Measurements from ENCODE around the gene CRYZL1. TPM values are rescaled to one million over a fixed set of nuclear protein-coding genes. Genes with fewer than 3 reads are reported as not detected.
A peak's percentile ranks its signal among the peaks of the same experiment; 100 is the strongest.

Gene CRYZL1
- total and polyA plus RNA-seq, 10 donors: 21.7 to 54.9 (median 33.6) TPM

DNA sequence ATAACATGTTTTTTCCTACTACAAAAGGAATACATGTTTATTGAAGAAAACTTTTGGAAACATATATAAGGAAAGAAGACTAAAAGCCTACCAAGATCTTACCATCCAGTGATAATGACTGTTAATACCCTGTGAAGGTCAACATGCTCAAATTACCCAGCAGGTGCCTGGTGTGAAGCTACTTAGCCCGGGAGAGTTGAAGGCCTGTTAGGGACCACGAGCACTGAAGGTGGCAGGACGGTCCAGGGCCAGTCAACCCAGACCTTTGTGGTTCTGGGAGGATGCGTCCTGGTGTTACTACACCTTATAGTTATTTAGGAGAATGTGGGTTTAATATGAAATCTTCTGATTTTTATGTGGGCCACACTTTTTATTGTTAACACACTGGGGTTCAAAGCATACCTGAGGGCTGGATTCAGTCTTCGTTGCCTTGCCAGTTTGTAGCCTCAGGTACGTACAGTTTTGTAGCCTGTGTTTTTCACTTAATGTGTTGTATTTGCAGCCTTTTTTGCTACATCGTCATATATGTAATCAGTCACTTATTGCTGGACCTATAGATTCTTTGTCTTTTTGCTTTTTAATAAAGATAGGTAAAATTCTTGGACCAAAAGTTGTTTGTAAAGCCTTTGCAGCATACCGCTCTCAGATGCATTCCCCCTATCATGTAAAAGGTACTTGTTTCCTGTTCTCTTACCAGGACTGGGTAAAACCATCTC lies 10.6 kb upstream of the CRYZL1 start:
- TF ChIP-seq POLR2AphosphoS5 (IDR thresholded peaks at IDR 0.05) (no peak), POLR2A (IDR thresholded peaks at IDR 0.05) (no peak)
- TF ChIP-seq, protein P1, sequence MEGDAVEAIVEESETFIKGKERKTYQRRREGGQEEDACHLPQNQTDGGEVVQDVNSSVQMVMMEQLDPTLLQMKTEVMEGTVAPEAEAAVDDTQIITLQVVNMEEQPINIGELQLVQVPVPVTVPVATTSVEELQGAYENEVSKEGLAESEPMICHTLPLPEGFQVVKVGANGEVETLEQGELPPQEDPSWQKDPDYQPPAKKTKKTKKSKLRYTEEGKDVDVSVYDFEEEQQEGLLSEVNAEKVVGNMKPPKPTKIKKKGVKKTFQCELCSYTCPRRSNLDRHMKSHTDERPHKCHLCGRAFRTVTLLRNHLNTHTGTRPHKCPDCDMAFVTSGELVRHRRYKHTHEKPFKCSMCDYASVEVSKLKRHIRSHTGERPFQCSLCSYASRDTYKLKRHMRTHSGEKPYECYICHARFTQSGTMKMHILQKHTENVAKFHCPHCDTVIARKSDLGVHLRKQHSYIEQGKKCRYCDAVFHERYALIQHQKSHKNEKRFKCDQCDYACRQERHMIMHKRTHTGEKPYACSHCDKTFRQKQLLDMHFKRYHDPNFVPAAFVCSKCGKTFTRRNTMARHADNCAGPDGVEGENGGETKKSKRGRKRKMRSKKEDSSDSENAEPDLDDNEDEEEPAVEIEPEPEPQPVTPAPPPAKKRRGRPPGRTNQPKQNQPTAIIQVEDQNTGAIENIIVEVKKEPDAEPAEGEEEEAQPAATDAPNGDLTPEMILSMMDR (IDR thresholded peaks at IDR 0.05 in 8 of 11, conservative IDR thresholded peaks at IDR 0.05 in 3 of 11): no peak
- no peaks in the 10 kb centered on the region for H3K36me3 ChIP-seq
- H3K9me3 ChIP-seq: no peaks in the 10 kb centered on the region
- intact Hi-C loops (cut with DNase I; ENCODE audit: low total_unique reads): no loop called here
- WGBS, 5 donors: 86 to 92% (median 87%) methylated on average over 8 of the region's 8 CpGs
- DNase-seq: no peak
- H3K27me3 ChIP-seq (replicated peaks in 1 of 7): no peaks in the 10 kb centered on the region
- no peak overlapping the region for H3K4me3 ChIP-seq
- peak overlapping the region in 3 of 8 donors; percentile 4 to 35 (median 16) for H3K27ac ChIP-seq
- peaks cover 14 to 67% (median 44%) of the 10 kb centered on the region in 6 donors for H3K4me1 ChIP-seq

DNA sequence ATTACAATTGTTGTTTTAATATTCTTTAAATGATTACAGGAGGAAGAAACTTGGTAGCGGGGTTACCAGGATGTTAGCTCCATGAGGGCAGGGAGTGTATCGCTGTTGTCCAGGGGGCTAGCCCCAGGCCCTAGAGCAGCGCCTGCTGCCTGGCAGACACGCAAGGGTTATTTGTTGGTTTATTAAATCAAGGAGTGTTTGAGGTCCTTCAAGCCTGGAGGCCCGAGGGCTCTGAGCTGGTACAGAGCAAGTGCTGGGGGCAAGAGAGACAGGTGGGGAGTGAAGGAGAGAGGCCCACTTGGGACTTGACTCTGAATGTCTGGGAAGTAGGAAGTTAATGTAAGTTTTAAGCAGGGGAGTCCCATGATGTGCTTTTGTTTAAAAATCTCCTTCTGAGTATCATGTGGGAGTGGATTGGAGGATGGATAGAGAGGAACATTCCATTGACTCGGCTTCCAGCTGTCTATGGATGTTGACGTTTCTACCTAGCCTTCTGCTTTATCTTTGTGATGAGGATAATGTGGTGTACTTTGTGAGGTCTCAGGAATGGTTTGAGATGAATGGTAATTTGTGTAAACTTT lies 9.5 kb upstream of the CRYZL1 start:
- no peak for TF ChIP-seq POLR2A (IDR thresholded peaks at IDR 0.05)
- no peak for TF ChIP-seq POLR2AphosphoS5 (IDR thresholded peaks at IDR 0.05)
- TF ChIP-seq, protein P1 (IDR thresholded peaks at IDR 0.05 in 8 of 11, conservative IDR thresholded peaks at IDR 0.05 in 3 of 11): no peak
- Histone ChIP-seq H3K9me3 (no peaks in the 10 kb centered on the region), H3K4me3 (no peak overlapping the region), H3K27ac (peak overlapping the region in 3 of 8 donors; percentile 7 to 68 (median 39)), H3K27me3 (replicated peaks in 1 of 7) (no peaks in the 10 kb centered on the region), H3K36me3 (no peaks in the 10 kb centered on the region), H3K4me1 (peaks cover 6 to 59% (median 36%) of the 10 kb centered on the region in 6 donors)
- intact Hi-C loops (cut with DNase I; ENCODE audit: low total_unique reads): no loop called here
- WGBS, 5 donors: 82 to 89% (median 87%) methylated on average over 7 of the region's 7 CpGs
- no peak for DNase-seq

DNA sequence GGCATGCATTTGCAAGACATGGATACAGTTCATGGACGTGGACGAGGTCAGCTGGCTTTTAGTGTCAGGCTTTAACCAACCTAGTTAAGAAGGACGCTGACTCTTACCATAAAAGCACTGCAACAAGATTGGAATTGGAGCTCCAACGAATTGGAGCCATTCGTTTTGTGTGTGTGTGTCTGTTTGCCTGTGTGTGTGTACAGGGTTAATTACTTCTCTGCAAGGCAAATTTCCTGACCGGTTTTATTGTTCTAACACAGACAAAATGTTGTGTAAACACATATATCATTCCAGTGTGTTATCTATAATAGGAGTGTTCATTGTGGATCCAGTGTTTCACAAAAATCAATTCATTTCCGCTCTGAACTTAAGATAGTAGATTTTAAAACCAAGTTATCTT lies 8.7 kb upstream of the CRYZL1 start:
- Histone ChIP-seq H3K4me1 (peaks cover 0 to 57% (median 32%) of the 10 kb centered on the region in 6 donors), H3K27ac (peak overlapping the region in 5 of 8 donors; percentile 7 to 73 (median 68)), H3K36me3 (no peaks in the 10 kb centered on the region), H3K9me3 (no peaks in the 10 kb centered on the region), H3K4me3 (no peak overlapping the region), H3K27me3 (replicated peaks in 1 of 7) (no peaks in the 10 kb centered on the region)
- intact Hi-C loops (cut with DNase I; ENCODE audit: low total_unique reads): no loop called here
- 65 to 80% (median 76%) methylated on average over 7 of the region's 7 CpGs for WGBS, 5 donors
- no peak for TF ChIP-seq POLR2AphosphoS5 (IDR thresholded peaks at IDR 0.05)
- no peak for TF ChIP-seq POLR2A (IDR thresholded peaks at IDR 0.05)
- TF ChIP-seq, protein P1 (IDR thresholded peaks at IDR 0.05 in 8 of 11, conservative IDR thresholded peaks at IDR 0.05 in 3 of 11): no peak
- DNase-seq: no peak

DNA sequence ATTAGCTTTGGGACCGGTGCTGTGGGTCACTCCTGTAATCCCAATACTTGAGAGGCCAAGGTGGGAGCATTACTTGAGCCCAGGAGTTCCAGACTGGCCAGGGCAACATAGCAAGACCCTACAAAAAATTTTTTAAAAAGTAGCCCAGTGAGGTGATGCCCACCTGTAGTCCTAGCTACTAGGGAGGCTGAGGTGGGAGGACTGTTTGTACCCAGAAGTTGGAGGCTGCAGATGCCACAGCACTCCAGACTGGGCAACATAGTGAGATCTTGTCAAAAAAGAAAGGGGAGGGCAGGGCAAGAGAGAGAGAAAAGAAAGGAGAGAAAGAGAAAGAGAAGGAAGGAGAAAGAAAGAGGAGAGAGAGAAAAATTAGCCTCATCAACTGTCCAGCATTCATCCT lies 7.0 kb upstream of the CRYZL1 start:
- H3K4me3 ChIP-seq: no peak overlapping the region
- H3K27ac ChIP-seq: peak overlapping the region in 7 of 8 donors; percentile 3 to 73 (median 39)
- intact Hi-C loops (cut with DNase I; ENCODE audit: low total_unique reads): no loop called here
- H3K27me3 ChIP-seq (replicated peaks in 1 of 7): peaks cover 0 to 15% (median 0%) of the 10 kb centered on the region in 7 donors
- no peaks in the 10 kb centered on the region for H3K36me3 ChIP-seq
- H3K9me3 ChIP-seq: no peaks in the 10 kb centered on the region
- H3K4me1 ChIP-seq: peaks cover 0 to 65% (median 40%) of the 10 kb centered on the region in 6 donors
- TF ChIP-seq, protein P1 (IDR thresholded peaks at IDR 0.05 in 8 of 11, conservative IDR thresholded peaks at IDR 0.05 in 3 of 11): no peak
- WGBS, 5 donors: 86 to 100% (median 93%) methylated on average over 1 of the region's 1 CpG
- no peak for DNase-seq

Data from spleen (tissue), 11 donors.